HepG2 (cell line): ENCODE data around the gene FOXA1. TPM values are rescaled to one million over a fixed set of nuclear protein-coding genes. Genes with fewer than 3 reads are reported as not detected.

Experiments used
- AGO1 ChIP-seq: fragments of 200-400 bp; formaldehyde crosslinking; IDR thresholded peaks from 2 replicates; pipeline ENCODE4 v1.6.1; 2017; ENCODE audit warnings: mild to moderate bottlenecking, low read depth, low read length, moderate library complexity; ENCODE audit not compliant: poor library complexity, severe bottlenecking
- BCL3 ChIP-seq: sonication (generic); formaldehyde crosslinking; IDR thresholded peaks from 2 replicates; pipeline ENCODE4 v1.5.1; 2020; ENCODE audit warnings: mild to moderate bottlenecking, missing genetic modification reagents, moderate library complexity
- CREM ChIP-seq, 2 experiments: sonication (generic) in 1 of 2; formaldehyde crosslinking in 1 of 2; IDR thresholded peaks; 2 replicates each; pipeline versions ENCODE4 v1.4.0 to v1.6.1; 2016 to 2020; ENCODE audit warnings: antibody characterized with exemption in 1 of 2, mild to moderate bottlenecking in 1 of 2, missing genetic modification reagents in 1 of 2
- ETV6 ChIP-seq: sonication (generic); formaldehyde crosslinking; conservative IDR thresholded peaks from 2 replicates; pipeline ENCODE4 v1.4.0; 2020; ENCODE audit warnings: missing genetic modification reagents
- GLMP ChIP-seq: sonication (generic); formaldehyde crosslinking; IDR thresholded peaks from 2 replicates; pipeline ENCODE4 v1.9.0; 2021; ENCODE audit warnings: missing genetic modification reagents, mild to moderate bottlenecking, borderline replicate concordance
- MAFF ChIP-seq: IDR thresholded peaks from 2 replicates; pipeline ENCODE4 v1.6.1; 2011; ENCODE audit warnings: low read depth, low read length, improper control_type of control experiment
- MATR3 ChIP-seq: sonication (generic); formaldehyde crosslinking; IDR thresholded peaks from 2 replicates; pipeline ENCODE4 v1.4.0; 2020; ENCODE audit warnings: missing genetic modification reagents
- MXD4 ChIP-seq: IDR thresholded peaks from 2 replicates; pipeline ENCODE4 v1.6.1; 2016; ENCODE audit warnings: mild to moderate bottlenecking, missing biosample characterization, missing genetic modification reagents
- PRMT3 ChIP-seq: sonication (generic); formaldehyde crosslinking; IDR thresholded peaks from 2 replicates; pipeline ENCODE4 v1.8.1; 2022; ENCODE audit warnings: low read depth, mild to moderate bottlenecking, moderate library complexity, missing genetic modification reagents, borderline replicate concordance
- RBAK ChIP-seq: sonication (generic); formaldehyde crosslinking; IDR thresholded peaks from 2 replicates; pipeline ENCODE4 v1.5.1; 2020; ENCODE audit warnings: mild to moderate bottlenecking, missing genetic modification reagents
- RXRB ChIP-seq: IDR thresholded peaks from 2 replicates; pipeline ENCODE4 v1.6.1; 2016; ENCODE audit warnings: borderline replicate concordance, missing genetic modification reagents, missing compliant biosample characterization
- TEAD2 ChIP-seq: sonication (generic); formaldehyde crosslinking; IDR thresholded peaks from 2 replicates; pipeline ENCODE4 v1.9.0; 2021; ENCODE audit warnings: missing genetic modification reagents
- ZBTB7B ChIP-seq: sonication (generic); formaldehyde crosslinking; IDR thresholded peaks from 2 replicates; pipeline ENCODE4 v1.4.0; 2020; ENCODE audit warnings: missing genetic modification reagents
- ZIK1 ChIP-seq: sonication (generic); formaldehyde crosslinking; IDR thresholded peaks from 2 replicates; pipeline ENCODE4 v1.5.0; 2020; ENCODE audit warnings: mild to moderate bottlenecking, low read depth, missing genetic modification reagents, borderline replicate concordance
- ZKSCAN8 ChIP-seq: IDR thresholded peaks from 2 replicates; pipeline ENCODE4 v1.6.1; 2016; ENCODE audit warnings: borderline replicate concordance, missing genetic modification reagents, missing compliant biosample characterization
- ZNF512B ChIP-seq: sonication (generic); formaldehyde crosslinking; IDR thresholded peaks from 2 replicates; pipeline ENCODE4 v1.5.1; 2020; ENCODE audit warnings: missing genetic modification reagents, mild to moderate bottlenecking, borderline replicate concordance
- ZNF513 ChIP-seq: sonication (generic); formaldehyde crosslinking; conservative IDR thresholded peaks from 2 replicates; pipeline ENCODE4 v1.5.0; 2020; ENCODE audit warnings: missing genetic modification reagents
- ZNF563 ChIP-seq: sonication (generic); formaldehyde crosslinking; IDR thresholded peaks from 2 replicates; pipeline ENCODE4 v1.8.0; 2022; ENCODE audit warnings: mild to moderate bottlenecking, moderate library complexity, missing genetic modification reagents
- ZNF772 ChIP-seq: sonication (generic); formaldehyde crosslinking; IDR thresholded peaks from 2 replicates; pipeline ENCODE4 v1.5.0; 2020; ENCODE audit warnings: mild to moderate bottlenecking, missing genetic modification reagents
- polyA plus RNA-seq, 8 experiments: library from polyadenylated mRNA; depleted of rRNA in 3 of 8; stranded (reverse) in 7 of 8; unstranded in 1 of 8; fragments of >200 nt; fragmentation: Illumina TruSeq in 4 of 8; extraction: Trizol in 4 of 8; gene quantifications; 2 replicates each; pipeline versions ENCODE4 v1.2.1 to v1.2.3, GENCODE V29; 2011 to 2016; ENCODE audit warnings: low read depth in 4 of 8, missing spikeins in 1 of 8, mixed read lengths in 1 of 8; ENCODE audit not compliant: insufficient read depth in 1 of 8
- total RNA-seq, 5 experiments: library from RNA; depleted of rRNA; stranded (reverse); fragments of >200 nt; fragmentation: Illumina TruSeq; extraction: Trizol; gene quantifications; 2 replicates each; pipeline ENCODE4 v1.2.3, GENCODE V29; 2016; ENCODE audit warnings: low read depth in 1 of 5

The FOXA1 gene
- total and polyA plus RNA-seq, 2 of the 13 experiments (the other 11 are each of a cell fraction or from before 2014, with no cell fraction given), result 43.4 to 58.6 TPM

GRCh38 chr14:37546621-37547447, 48.2 kb downstream of the FOXA1 start (continued):
- TF ChIP-seq BCL3 (CRISPR knock-in tag), result peak; percentile 76; the same call in 1 of the 2 replicates
- peak; percentile 98 for TF ChIP-seq ZBTB7B (CRISPR knock-in tag)
- TF ChIP-seq MAFF, result no peak
- TF ChIP-seq AGO1, result no peak
- TF ChIP-seq ZKSCAN8 (CRISPR knock-in tag), result peak; percentile 91; the same call in 1 of the 2 replicates
- peak; percentile 90; the same call in 1 of the 2 replicates for TF ChIP-seq MXD4 (CRISPR knock-in tag)
- TF ChIP-seq CREM (IDR thresholded peaks at IDR 0.05), result peak; percentile 96
- TF ChIP-seq CREM (CRISPR knock-in tag; IDR thresholded peaks at IDR 0.05), result no peak
- no peak for TF ChIP-seq MATR3 (CRISPR knock-in tag)
- no peak for TF ChIP-seq GLMP
- TF ChIP-seq TEAD2 (CRISPR knock-in tag), result peak; percentile 83; the same call in 1 of the 2 replicates
- TF ChIP-seq ZIK1 (CRISPR knock-in tag), result peak; percentile 74; the same call in 1 of the 2 replicates
- TF ChIP-seq RXRB (CRISPR knock-in tag), result peak; percentile 95
- TF ChIP-seq PRMT3 (CRISPR knock-in tag), result no peak
- TF ChIP-seq ZNF563 (CRISPR knock-in tag), result no peak
- TF ChIP-seq RBAK (CRISPR knock-in tag), result no peak
- TF ChIP-seq ZNF772 (CRISPR knock-in tag), result peak; percentile 95
- no peak for TF ChIP-seq ZNF513 (CRISPR knock-in tag)
- no peak; the same call in 1 of the 2 replicates for TF ChIP-seq ETV6 (CRISPR knock-in tag)
- TF ChIP-seq ZNF512B (CRISPR knock-in tag), result peak; percentile 100
